Mucosa of rectum (tissue), 2 donors: Measurements from ENCODE around the gene GRID2IP.

Experiments used
- H3K27ac ChIP-seq, 2 donors: one replicate each; pipeline ENCODE4 v1.7.0; 2013; ENCODE audit warnings: inconsistent platforms in 2 of 2, low read depth in 2 of 2, low read length in 2 of 2
- H3K27me3 ChIP-seq, 2 donors: one replicate each; pipeline ENCODE4 v1.7.0; 2013; ENCODE audit warnings: low read length in 2 of 2; ENCODE audit not compliant: control insufficient read depth in 2 of 2, insufficient read depth in 2 of 2
- H3K36me3 ChIP-seq, 2 donors: one replicate each; pipeline ENCODE4 v1.7.0; 2013; ENCODE audit warnings: low read length in 2 of 2; ENCODE audit not compliant: control insufficient read depth in 2 of 2, insufficient read depth in 2 of 2
- H3K4me1 ChIP-seq, 2 donors: one replicate each; pipeline ENCODE4 v1.7.0; 2013; ENCODE audit warnings: low read length in 2 of 2, mild to moderate bottlenecking in 1 of 2; ENCODE audit not compliant: control insufficient read depth in 2 of 2, insufficient read depth in 2 of 2
- H3K4me3 ChIP-seq, 2 donors: one replicate each; pipeline ENCODE4 v1.7.0; 2013; ENCODE audit warnings: low read length in 2 of 2
- H3K9ac ChIP-seq, 2 donors: one replicate each; pipeline ENCODE4 v1.7.0; 2013; ENCODE audit warnings: low read length in 2 of 2, low read depth in 1 of 2, mild to moderate bottlenecking in 1 of 2
- H3K9me3 ChIP-seq, 2 donors: one replicate each; pipeline ENCODE4 v1.7.0; 2013; ENCODE audit warnings: low read length in 2 of 2; ENCODE audit not compliant: control insufficient read depth in 2 of 2
- donor health status: healthy.
- donor health status: Normal muscosa, but diverticular disease.

GRID2IP gene

GRCh38 chr7:6536262-6537260, 14.7 kb downstream of the GRID2IP start:
- no peak overlapping the region for H3K9ac ChIP-seq
- no peaks in the 10 kb centered on the region for H3K4me1 ChIP-seq
- peaks cover 6 to 24% of the 10 kb centered on the region in 2 donors for H3K27me3 ChIP-seq
- H3K27ac ChIP-seq, result no peak overlapping the region
- no peaks in the 10 kb centered on the region for H3K9me3 ChIP-seq
- no peaks in the 10 kb centered on the region for H3K36me3 ChIP-seq
- peak overlapping the region in 1 of 2 donors; percentile 26 for H3K4me3 ChIP-seq

- Histone ChIP-seq H3K4me1 (no peaks in the 10 kb centered on the region), H3K9ac (no peak overlapping the region), H3K9me3 (no peaks in the 10 kb centered on the region), H3K27me3 (peaks cover 15 to 38% of the 10 kb centered on the region in 2 donors), H3K4me3 (no peak overlapping the region), H3K27ac (no peak overlapping the region), H3K36me3 (no peaks in the 10 kb centered on the region)
Measured at GRCh38 chr7:6533893-6534495, 17.3 kb downstream of the GRID2IP start.

- H3K27ac ChIP-seq, result no peak overlapping the region
- peaks cover 11 to 42% of the 10 kb centered on the region in 2 donors for H3K27me3 ChIP-seq
- no peaks in the 10 kb centered on the region for H3K4me1 ChIP-seq
- H3K36me3 ChIP-seq, result no peaks in the 10 kb centered on the region
- no peak overlapping the region for H3K9ac ChIP-seq
- H3K4me3 ChIP-seq, result no peak overlapping the region
- no peaks in the 10 kb centered on the region for H3K9me3 ChIP-seq
Measured at GRCh38 chr7:6532516-6532915, 18.7 kb downstream of the GRID2IP start.

GRCh38 chr7:6531492-6532279, 19.6 kb downstream of the GRID2IP start:
- Histone ChIP-seq H3K27ac (no peak overlapping the region), H3K4me1 (peaks cover 0 to 2% of the 10 kb centered on the region in 2 donors), H3K9me3 (no peaks in the 10 kb centered on the region), H3K36me3 (no peaks in the 10 kb centered on the region), H3K9ac (no peak overlapping the region), H3K4me3 (no peak overlapping the region), H3K27me3 (peaks cover 19 to 50% of the 10 kb centered on the region in 2 donors)

- H3K4me1 ChIP-seq, result peaks cover 0 to 4% of the 10 kb centered on the region in 2 donors
- peaks cover 19 to 50% of the 10 kb centered on the region in 2 donors for H3K27me3 ChIP-seq
- H3K4me3 ChIP-seq, result peak overlapping the region; percentile 35 to 44
- no peaks in the 10 kb centered on the region for H3K9me3 ChIP-seq
- no peak overlapping the region for H3K27ac ChIP-seq
- no peaks in the 10 kb centered on the region for H3K36me3 ChIP-seq
- H3K9ac ChIP-seq, result no peak overlapping the region
Measured at GRCh38 chr7:6530626-6531491, 20.4 kb downstream of the GRID2IP start.

- peaks cover 0 to 4% of the 10 kb centered on the region in 2 donors for H3K4me1 ChIP-seq
- H3K27me3 ChIP-seq, result peaks cover 22 to 43% of the 10 kb centered on the region in 2 donors
- no peak overlapping the region for H3K4me3 ChIP-seq
- no peaks in the 10 kb centered on the region for H3K36me3 ChIP-seq
- no peaks in the 10 kb centered on the region for H3K9me3 ChIP-seq
- no peak overlapping the region for H3K9ac ChIP-seq
- no peak overlapping the region for H3K27ac ChIP-seq
Measured at GRCh38 chr7:6529643-6530042, 21.6 kb downstream of the GRID2IP start.

GRCh38 chr7:6528401-6529130, 22.7 kb downstream of the GRID2IP start:
- H3K4me1 ChIP-seq, result peaks cover 0 to 4% of the 10 kb centered on the region in 2 donors
- no peaks in the 10 kb centered on the region for H3K9me3 ChIP-seq
- H3K9ac ChIP-seq, result no peak overlapping the region
- no peak overlapping the region for H3K27ac ChIP-seq
- no peaks in the 10 kb centered on the region for H3K36me3 ChIP-seq
- H3K4me3 ChIP-seq, result no peak overlapping the region
- H3K27me3 ChIP-seq, result peaks cover 22 to 43% of the 10 kb centered on the region in 2 donors

- Histone ChIP-seq H3K27me3 (peaks cover 22 to 34% of the 10 kb centered on the region in 2 donors), H3K27ac (no peak overlapping the region), H3K9ac (no peak overlapping the region), H3K9me3 (no peaks in the 10 kb centered on the region), H3K4me3 (peak overlapping the region; percentile 30 to 31), H3K4me1 (peaks cover 0 to 4% of the 10 kb centered on the region in 2 donors), H3K36me3 (no peaks in the 10 kb centered on the region)
Measured at GRCh38 chr7:6526997-6527378, 24.3 kb downstream of the GRID2IP start.
